HG03469 (cell line): Measurements from ENCODE around the gene RPP30.
"Not testable (repeated sequence)": the region's sequence is repeated elsewhere in the genome, so short reads cannot be mapped to it uniquely, and the experiment has no call there.

Experiments used
- ATAC-seq: cut with Tn5 transposase; IDR thresholded peaks from one replicate; pipeline ENCODE4 v1.9.1; 2021; ENCODE audit warnings: mild to moderate bottlenecking, moderate library complexity, moderate number of reproducible peaks; ENCODE audit not compliant: unreplicated experiment

The RPP30 gene

GRCh38 chr10:90937645-90938258, 66.0 kb downstream of the RPP30 start:
- no peak for ATAC-seq

GRCh38 chr10:90939116-90939515, 67.3 kb downstream of the RPP30 start:
- no peak for ATAC-seq

- no peak for ATAC-seq
These were observed 67.9 kb downstream of the RPP30 start for GRCh38 chr10:90939648-90940047.

- not testable (repeated sequence) for ATAC-seq
These were observed 71.2 kb downstream of the RPP30 start for GRCh38 chr10:90942980-90943379.

GRCh38 chr10:90944749-90945148, 73.0 kb downstream of the RPP30 start:
- ATAC-seq, result no peak

- ATAC-seq, result no peak
These were observed 73.8 kb downstream of the RPP30 start for GRCh38 chr10:90945491-90946070.

GRCh38 chr10:90947030-90947960, 75.5 kb downstream of the RPP30 start:
- no peak for ATAC-seq
